HG02759 (cell line): ENCODE measurements around the gene GUCA2B.

Source experiments
- ATAC-seq: cut with Tn5 transposase; IDR thresholded peaks from one replicate; pipeline ENCODE4 v1.9.1; 2021; ENCODE audit warnings: mild to moderate bottlenecking, moderate library complexity; ENCODE audit not compliant: unreplicated experiment

Gene GUCA2B

DNA sequence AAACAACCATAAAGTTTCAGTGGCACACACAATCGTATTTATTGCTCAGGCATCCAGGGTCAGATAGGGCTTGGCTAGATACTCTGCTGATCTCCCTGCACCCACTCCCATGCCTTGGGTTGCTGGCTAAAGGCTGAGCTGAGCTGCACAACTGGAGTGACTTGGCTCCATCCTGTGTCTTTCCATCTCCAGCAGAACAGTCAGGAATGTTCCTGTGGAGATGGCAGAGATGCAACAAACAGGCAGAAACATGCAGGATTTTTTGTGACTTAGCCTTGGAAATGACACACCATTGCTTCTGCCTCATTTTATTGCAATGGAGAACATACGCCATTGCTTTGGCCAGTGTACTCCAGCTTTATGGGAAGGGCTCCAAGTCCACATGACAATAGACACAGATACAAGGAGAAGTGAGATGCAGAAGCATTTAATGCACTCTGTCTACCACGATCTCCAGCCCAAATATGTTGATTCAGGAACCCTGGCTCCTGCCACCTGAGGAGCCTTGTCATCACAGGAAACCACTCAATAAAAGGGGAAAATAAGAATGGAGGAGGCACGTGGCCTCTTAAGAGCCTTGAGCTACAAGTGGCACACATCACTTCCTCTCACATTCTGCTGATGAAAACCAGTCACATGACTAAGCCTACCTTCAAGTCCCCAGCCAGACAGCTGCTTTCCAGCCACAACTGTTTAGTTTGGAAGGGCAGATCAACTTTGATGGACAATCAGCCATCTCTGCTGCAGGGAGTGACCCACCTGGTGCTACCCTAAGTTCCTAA is 10.1 kb upstream of the GUCA2B start:
- ATAC-seq = no peak

- no peak for ATAC-seq
Observed at GRCh38 chr1:42143896-42144710, 9.1 kb upstream of the GUCA2B start.

DNA sequence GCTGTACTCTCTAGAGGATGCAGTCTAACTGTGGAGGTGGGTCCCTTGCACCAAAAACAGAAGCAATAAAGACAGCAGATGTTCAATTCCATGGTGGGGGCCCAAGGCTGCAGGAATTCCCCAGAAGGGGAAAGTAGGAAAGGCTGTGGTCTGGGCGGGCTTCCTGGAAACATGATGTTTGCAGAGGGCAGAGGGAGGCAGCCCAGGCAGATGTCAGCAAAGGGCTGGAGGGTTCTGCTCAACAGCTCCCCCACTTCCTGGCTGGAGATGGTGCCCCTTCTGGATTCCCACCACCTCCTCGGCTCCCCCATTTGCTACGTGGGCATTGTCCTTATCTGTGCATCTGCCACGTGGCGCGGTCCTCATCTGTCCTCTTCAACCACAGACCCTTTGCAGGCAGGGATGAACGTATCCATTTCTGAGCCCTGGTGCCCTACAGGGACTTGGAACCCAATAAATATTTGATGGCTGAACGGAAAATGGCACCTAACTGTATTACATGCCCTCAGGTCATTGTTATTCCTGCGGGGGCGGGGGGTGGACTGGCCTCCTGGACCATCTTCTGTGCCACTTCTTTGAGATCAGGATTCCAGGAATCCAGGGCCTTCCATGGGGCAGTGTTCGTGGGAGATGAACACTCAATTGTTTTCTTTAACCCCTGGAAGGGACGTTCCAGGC is 8.4 kb upstream of the GUCA2B start:
- ATAC-seq = no peak

DNA sequence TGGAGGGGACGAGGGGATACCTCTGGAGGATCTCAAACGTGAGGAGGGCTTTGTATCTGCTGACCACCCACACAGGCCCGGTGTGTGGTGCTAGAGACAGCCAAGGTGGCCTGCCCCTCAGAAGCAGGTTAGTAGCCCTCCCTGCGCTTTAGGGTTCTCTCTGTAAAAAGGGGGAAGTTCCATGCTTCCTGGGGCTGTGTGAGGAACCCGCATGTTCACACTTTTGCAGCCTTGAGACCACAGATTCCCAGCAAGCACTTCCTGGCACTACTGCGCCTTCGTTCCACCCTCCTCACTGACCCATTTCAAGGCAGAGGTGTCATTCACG is 7.9 kb upstream of the GUCA2B start:
- ATAC-seq = no peak

DNA sequence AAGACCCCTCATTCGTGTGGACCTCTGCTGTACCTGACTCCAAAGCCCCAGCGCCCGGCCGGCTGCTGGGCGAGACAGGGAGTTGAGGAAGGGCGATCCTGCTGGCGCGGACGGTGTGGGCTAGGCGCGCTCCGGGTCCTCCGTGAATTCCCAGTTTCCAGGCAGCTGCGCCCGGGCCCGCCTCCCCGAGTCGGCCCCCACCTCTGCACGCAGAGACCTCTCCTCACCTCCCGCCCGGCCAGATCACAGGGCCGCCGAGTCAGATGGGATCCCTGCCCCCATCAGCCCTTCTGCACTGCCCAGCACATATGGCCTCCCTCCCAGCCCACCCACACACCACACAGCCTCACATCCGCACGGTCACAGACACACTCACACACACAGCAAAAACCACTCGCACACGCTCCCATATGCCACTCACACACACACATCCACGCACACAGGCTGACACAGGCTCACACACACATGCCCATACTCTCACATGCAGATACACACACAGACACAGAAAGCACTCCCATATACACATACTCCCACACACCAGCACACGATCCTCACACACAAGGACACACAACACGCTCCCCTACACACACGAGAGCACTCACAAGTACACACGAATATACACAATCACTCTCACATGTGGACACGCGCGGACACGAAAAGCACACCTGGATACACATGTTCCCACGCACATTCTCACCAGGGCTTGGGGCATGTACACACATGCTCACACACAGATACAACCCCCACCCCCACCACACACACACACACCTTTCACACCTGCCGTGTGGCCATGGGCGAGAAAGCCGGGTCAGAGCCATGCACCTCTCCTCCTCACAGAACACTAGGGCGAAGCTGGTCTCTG is 7.2 kb upstream of the GUCA2B start:
- ATAC-seq = no peak

DNA sequence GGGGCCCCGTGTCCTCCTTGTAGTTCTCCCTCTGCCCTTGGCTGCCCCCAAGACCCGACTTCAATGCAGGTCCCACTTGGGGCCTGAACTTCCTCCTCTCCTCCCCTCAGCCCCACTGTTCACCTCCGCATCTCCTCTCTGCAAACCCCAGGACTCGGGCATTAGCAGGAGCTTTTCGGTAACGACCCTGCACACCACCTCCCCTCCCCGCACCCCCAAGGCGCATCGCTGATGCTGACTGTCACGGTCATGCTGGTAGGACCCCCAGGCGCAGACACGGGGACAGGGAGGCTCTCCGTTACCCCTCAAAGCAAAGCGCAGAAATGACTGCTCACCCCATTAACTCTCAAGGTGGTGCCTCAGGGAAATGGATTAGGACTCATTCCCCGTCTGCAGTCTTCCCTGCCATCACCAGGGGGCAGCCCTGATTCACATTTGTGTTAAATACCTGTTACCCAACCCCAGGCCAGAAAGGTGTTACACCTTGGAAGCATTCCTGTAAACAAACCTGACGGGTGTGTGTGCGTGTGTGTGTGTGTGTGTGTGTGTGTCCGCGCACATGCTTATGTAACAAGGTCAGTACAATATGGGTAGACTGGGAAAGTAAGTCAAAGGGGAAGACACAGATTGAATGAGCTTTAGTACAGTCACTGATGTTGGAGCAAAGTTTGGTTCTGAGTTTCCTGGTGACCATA is 6.4 kb upstream of the GUCA2B start:
- no peak for ATAC-seq

GRCh38 chr1:42148166-42148565 is 5.0 kb upstream of the GUCA2B start:
- no peak for ATAC-seq

DNA sequence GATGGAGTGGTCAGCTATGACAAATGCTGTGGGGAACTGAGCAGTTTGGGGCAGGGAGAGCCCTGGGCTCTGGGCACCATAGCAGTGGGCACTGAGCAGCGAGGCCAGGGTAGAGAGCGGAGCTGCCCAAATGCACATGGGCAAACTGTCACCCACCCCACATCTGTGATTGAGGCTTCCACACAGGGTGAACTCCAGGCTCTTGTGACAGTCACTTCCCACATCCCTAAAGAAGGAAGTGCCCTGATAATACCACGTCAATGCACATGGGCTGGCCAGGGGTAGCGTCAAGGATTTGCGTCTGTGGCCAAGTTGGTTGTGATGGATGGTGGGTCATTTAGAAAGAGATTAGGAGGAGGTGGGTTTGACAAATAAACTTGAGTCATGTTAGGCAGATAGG is 2.6 kb upstream of the GUCA2B start:
- no peak for ATAC-seq

DNA sequence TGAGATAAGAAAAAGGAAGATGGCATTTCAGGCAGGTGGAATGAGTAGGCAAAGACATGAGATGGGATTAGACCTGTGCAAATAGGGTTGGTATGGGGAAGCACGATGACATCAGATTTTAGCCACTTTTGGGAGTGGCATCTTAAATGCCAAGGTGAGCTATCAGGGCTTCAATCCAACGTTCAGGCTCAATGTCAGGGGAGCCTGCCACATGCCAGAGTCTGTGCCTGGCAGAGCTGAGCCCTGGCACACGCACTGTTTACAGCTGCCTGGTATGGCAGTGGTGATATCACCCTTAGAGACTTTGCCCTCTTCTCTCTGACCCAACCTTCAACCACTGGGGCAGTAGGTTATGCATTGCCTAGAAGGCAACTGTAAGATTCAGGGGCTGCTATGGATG is 1.1 kb upstream of the GUCA2B start:
- ATAC-seq = no peak

GRCh38 chr1:42153624-42154023 is 414 bp downstream of the GUCA2B start:
- no peak for ATAC-seq

GRCh38 chr1:42154685-42155084 is 1.5 kb downstream of the GUCA2B start:
- ATAC-seq = no peak

DNA sequence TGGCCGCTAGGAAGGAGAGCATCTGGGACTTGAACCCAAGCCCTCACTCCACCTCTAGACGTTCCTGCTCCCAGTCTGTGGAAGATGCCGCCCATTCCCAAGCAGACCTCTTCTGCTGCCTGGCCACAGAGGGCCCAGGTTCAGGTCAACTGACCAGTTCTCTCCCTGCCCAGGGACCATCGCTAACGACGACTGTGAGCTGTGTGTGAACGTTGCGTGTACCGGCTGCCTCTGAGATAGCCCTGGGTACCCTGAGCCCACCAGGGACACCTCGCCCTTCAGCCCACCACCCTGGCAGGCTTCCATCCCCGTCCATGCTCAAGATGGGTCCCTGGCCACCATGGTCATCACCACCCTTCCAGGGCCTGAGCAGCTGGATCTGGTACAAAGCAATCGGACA is 2.2 kb downstream of the GUCA2B start:
- no peak for ATAC-seq

- no peak for ATAC-seq
Observed at GRCh38 chr1:42157667-42158066, 4.5 kb downstream of the GUCA2B start.

GRCh38 chr1:42158189-42158588 is 5.0 kb downstream of the GUCA2B start:
- ATAC-seq = no peak

DNA sequence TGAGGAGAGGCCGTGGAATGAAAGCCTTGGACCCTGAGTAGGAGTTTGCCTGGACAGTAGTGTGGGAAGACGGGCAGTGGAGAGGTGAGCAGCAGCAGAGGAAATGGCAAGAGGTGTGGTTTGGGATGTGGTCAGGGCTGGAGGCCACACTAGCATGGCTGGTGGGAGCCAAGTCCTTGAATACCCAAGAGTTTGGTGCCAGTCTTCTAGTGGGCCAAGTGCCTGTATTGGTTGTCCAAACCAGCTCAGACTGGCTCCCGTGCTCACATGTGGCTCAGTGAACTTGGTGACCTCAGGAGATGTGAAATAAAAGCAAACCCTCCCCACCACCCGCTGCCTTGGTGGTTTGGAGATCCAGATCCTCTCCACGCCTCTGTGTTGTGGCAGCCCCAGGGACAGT is 9.0 kb downstream of the GUCA2B start:
- ATAC-seq = no peak

DNA sequence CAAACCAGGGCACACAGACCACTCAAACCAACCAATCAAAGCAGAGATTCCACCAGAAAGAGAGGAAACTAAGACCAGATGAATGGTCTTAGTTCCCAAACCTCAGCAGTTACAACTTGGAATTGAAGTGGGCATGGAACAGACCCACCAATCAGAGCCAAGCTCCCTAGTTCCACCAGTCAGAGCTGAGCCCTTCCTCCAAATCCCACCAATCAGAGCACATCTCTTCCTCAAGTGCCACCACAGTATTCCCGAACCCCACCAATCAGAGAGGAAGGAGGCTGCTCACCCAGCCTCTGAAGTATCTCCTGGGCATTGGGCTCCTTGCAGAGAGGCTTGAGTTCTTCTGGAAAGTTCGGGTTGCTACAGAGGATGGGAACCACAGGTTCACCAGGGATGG is 9.9 kb downstream of the GUCA2B start:
- ATAC-seq = no peak

DNA sequence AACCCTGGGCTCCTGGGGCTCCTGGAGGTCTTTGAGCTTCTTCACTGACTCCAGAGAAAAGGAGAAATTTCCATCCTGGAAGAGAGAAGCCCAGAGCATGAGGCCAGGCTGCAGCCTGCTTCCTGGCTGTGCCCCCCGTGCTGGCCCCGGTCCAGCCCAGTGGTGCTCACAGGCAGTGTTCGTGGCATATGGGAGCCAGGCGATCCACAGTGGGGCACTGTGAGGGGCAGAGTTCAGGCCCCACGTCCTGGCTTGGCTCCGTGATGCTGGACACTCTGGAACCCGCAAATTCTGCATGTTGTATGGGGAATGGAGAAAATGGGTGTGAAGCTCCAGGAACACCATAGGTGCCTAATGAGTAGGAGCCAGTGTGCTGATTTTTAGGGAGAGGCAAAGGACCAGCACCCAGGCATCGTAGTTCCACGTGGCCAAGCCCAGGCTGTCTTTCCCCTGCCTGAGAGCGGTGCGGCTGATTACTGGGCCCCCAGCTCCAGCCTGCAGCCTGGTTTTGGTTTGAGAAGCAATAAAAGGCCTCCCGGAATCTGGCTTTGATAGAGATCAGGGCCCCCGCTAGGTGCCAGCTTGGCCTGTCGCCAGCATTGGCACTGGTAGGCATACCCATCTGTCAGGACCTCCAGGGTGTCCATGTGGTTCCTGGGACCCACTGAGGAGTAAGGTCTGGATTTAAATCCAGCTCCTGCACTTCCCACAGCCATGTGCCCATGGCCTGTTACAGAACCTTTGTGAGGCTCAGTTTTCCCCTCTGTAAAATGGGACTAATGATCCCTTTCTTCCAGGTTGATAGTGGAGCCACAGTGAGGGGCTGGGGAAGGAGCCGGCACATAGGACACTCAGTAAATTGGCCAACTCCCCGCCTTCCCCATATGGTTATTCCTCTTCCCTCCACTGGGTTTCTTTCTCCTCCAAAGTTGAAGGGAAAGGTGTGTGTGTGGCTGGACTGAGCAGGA is 10.6 kb downstream of the GUCA2B start:
- ATAC-seq = no peak

DNA sequence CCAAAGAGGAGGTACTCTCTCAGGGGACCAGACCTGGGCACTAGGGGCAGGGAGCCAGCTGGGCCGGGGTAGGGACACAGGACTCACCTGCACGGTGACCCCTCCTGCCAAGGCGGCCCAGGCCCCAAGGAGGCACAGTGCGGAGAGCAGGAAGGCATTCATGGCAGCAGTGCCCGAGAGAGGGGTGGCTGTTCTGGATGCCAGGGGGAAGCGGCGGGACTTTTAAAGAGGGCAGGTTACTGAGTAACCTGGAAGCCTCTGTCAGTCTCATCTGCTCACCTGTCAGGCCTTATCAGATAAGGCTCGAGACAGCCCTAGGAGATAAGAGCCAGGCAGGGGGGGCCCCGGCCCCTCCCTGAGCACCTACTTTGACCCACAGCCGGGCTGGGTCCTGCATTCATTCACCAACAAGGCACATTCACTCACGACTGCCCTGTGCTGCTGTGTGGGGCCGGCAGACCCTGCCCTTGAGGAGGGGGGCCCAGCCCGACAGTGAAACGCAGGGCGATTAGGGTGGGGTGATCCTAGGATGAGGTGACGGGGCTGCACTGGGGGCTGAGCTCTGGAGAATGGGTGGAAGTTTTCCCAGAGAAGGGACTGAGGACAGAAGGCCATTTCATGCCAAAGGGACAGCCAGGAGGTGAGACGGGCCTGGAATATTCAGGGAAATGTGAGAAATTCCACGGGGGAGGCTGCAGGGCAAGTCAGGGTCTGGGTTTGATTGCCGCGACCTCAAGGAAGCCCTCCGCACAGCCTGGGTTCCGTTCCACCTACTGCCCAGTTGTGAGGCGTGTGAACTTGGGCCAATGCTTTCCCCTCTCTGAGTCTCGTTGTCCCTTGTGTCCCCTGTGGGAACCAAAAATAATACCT is 11.6 kb downstream of the GUCA2B start, which contains the start of gene GUCA2A:
Gene GUCA2A (minus strand): TSS at position 195 of the 870 bp plus-strand sequence. CDS start 33 bp downstream, at position 162.
- ATAC-seq = no peak
